NOMO-1 treated with DMSO at 0.1 percent for 48 hours (cell line): ENCODE data around the gene CDC14A.

ENCODE experiments used
- DNase-seq: peaks from one replicate; lab custom pipeline; 2025; ENCODE audit not compliant: unreplicated experiment; lab: John Stamatoyannopoulos, UW

CDC14A gene

DNA sequence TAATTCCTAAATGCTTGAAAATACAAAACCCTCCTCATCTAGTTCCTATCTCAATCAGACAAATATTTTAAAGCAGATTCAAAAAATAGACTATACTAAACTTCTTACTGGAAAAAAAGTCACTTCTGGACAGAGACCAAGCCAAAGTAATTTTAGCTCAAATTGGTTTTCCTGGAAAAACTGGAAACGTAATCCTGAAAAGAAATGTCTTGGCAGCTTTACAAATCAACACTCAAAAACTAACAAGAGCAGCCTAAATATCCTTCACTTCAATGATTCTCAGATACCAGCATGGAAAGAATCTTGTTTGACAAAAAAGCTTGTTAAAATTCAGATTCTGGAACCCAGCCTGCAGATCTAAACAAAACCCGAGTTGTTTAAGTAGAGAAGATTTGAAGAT lies 176.6 kb downstream of the CDC14A start:
- no peak for DNase-seq

DNA sequence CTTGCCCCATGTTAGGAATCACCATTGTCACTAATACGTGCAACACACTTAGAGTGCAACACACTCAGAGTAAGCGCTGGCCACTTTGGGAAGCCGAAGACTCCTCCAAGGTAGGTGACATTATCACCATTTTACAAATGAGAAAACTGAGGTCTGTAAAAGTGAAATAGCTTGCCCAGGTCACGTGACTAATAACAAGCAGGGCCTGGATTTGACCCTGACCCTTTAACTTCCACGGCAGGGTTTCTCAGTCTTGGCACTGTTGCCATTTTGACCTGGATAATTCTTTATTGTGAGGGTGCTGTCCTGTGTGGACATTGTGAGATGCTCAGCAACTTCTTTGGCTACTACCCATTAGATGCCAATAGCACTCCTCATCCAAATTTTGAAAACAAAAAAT lies 177.8 kb downstream of the CDC14A start:
- DNase-seq: no peak

DNA sequence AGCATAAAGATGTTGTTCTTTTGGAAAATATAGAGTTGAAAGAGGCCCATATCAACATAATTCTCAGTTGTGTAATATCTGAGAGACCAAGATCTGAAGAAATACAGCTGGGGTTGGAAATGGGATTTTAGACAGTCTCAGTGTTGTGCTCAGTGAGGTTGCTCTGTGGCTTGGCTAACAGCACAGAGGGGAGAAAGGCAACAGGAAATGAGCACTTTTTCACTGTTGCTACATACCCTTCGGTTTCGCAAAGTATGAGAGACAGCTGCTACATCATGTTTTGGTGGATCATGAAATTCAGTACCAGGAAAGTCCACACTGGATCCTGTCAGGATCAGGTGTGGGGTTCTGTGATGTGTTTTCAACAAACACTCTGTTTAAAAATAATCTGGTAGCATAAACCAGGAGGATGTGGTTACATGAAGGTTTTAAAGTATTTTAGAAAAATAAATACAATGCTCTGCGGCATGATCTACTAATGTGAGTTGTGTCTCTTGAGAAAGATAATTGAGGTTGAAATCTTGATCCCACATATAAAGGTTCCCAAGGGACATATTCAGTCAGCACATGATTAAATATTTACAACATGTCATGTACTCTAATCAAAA lies 178.7 kb downstream of the CDC14A start:
- peak; percentile 94 for DNase-seq

DNA sequence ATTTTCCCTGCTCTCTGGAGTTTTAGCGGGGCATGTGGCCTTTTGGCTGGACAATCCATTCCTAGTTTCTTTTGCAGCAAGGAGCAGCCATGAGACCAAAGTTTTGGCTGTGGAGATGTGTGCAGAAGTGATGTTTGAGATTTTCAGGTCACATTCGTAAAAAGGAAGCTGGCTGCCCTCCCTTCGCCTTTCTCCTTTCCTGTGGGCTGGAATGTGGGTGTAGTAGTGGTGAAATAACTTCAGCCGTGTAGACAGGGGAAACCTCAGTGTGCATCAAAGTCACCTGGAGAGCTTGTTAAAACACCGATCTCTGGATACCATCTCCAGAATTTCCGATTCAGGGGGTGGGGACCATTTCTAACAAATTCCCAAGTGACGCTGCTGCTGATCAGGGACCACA lies 180.3 kb downstream of the CDC14A start:
- no peak for DNase-seq

DNA sequence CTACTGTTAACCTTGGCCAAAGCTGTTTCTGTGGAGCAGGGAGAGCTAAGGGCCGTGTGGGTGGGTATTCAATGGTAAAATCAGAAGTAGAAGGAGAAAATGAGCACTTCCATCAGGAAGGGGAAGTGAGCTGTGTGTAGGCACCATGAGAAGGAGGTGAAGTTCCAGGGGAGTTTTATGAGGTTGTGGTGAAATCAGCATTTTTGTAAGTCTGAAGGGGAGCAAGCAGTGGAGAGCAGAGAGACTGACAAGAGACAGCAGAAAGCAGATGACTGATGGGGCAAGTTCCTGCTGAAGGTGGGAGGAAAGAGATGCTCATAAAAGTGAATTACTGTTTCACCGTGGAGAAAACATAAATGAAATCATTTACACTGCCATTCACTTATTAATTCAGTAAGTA lies 183.0 kb downstream of the CDC14A start:
- peak; percentile 86 for DNase-seq

DNA sequence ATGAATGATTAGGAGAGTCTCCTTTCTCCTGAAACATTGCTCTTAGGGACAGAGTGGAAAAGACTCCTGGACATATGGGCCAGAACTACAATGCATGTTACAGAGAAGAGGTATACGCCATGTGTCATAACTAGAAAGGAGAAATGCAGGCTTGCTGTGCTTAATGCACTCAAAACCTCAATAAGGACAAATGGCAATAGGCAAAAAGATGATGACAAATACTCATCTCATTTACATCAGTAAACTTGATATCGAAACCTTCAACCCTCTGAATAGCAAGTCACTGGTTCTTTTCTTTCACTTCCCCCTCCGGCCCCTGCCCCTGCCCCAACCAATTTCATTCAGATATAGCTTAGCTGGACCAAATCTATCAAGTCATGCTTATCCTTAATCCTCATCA lies 183.7 kb downstream of the CDC14A start:
- DNase-seq: peak; percentile 75

DNA sequence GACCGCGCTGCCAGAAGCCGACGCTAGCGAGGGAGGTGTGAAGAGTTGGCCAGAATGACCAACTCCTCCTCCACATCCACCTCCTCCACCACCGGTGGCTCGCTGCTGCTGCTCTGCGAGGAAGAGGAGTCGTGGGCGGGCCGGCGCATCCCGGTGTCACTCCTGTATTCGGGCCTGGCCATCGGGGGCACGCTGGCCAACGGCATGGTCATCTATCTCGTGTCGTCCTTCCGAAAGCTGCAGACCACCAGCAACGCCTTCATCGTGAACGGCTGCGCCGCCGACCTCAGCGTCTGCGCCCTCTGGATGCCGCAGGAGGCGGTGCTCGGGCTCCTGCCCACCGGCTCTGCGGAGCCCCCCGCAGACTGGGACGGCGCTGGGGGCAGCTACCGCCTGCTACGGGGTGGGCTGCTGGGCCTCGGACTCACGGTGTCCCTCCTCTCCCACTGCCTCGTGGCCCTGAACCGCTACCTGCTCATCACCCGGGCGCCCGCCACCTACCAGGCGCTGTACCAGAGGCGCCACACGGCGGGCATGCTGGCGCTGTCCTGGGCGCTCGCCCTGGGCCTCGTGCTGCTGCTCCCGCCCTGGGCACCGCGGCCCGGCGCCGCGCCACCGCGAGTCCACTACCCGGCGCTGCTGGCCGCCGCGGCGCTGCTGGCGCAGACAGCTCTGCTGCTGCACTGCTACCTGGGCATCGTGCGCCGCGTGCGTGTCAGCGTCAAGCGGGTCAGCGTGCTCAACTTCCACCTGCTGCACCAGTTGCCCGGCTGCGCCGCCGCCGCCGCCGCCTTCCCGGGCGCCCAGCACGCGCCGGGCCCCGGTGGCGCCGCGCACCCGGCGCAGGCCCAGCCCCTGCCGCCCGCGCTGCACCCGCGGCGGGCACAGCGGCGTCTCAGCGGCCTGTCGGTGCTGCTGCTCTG lies 186.9 kb downstream of the CDC14A start:
- peak; percentile 23 for DNase-seq

DNA sequence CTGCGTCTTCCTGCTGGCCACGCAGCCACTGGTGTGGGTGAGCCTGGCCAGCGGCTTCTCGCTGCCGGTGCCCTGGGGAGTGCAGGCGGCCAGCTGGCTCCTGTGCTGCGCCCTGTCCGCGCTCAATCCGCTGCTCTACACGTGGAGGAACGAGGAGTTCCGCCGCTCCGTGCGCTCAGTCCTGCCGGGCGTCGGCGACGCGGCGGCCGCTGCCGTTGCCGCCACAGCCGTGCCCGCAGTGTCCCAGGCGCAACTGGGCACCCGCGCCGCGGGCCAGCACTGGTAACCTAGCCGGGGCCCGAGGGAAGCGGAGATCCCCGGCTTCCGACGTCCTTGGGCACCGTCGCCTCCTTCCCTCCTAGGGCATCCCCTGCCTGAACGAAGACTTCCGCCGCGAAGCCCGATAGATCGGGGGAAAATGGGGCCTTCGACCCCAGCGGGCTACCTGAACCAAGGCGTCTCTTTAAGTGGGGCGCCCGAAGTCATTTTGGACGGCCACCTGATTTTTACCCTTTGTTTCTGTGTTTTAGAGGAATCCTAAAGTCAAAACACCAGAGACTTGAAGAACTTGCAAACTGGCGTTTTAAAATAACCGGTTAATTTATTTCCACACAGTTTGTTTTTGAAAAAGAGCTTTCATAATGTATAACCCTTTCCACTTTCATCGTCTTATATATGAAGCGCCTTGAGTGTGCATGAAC lies 187.7 kb downstream of the CDC14A start:
- DNase-seq: peak; percentile 28

DNA sequence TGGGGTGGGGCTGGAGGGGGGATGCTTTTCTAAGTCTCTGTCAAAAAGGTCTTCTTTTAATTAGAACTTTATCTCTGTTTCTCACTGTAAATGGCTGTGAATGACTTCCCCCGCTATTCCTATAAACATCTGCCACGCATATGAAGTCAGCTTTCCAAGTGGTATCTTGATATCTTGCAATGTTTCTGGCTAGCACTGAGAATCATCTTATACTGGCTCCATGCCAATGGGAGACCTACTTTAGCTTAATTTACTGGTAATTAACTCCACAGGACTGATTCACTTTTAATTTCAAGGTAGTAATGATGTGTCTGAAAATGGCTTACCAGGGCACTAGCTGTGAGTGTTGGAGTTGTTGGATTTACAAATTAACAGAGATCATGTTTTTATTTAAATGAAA lies 190.0 kb downstream of the CDC14A start:
- no peak for DNase-seq

DNA sequence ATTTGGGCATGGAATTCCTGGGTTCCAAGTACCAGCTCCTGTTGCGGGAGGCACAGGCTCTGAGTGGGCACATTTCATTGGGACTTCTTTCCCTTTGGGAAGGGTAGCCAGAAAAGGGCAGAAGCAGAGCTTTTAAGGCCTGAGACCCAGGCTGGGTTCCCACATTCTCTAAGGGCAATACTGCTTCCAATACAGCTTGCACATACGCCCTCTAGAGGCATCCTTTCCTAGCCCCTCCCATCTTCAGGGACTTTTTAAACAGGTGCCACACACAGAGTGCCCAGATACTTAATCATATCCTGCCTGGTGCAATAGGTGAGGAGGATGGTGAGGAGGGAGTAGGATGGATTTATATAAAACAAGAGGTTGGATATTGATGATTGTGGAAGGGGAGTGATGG lies 191.3 kb downstream of the CDC14A start:
- DNase-seq: peak; percentile 51

DNA sequence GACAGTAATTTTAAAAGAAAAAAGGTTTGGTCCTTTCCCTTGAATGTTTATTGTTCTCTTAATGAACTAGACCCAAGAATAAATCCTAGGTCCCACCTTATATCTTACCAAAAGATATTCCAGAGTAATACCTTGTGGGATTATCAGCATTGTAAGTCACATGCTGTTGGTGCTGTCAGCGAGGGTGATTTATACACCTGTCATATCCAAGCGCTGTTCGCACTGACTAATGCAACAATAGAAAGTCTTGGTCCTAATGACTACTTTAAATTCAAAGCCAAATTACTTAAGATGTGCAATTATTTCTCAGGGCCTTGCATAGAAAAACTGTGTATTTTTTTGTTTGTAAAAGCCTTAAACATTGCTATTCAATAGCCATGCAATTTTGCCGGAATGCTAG lies 192.5 kb downstream of the CDC14A start:
- no peak for DNase-seq

DNA sequence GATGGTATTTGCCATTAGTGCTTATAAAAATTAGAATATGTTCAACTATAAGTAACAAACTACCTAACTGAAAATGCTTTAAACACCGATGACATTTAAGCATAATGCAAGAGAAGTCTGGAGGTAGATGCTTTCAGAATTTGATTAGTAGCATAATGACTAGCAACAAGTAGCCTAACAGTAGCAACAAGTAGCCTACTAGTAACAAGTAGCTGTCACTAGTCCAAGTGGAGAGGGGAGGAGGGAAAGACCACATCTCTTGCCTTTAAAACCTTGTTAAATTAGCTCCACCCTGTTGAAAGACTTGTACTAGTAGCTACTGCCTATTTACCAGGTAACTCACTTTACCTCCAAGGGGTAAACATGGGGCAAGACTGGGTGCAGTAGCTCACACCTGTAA lies 193.5 kb downstream of the CDC14A start:
- no peak for DNase-seq

DNA sequence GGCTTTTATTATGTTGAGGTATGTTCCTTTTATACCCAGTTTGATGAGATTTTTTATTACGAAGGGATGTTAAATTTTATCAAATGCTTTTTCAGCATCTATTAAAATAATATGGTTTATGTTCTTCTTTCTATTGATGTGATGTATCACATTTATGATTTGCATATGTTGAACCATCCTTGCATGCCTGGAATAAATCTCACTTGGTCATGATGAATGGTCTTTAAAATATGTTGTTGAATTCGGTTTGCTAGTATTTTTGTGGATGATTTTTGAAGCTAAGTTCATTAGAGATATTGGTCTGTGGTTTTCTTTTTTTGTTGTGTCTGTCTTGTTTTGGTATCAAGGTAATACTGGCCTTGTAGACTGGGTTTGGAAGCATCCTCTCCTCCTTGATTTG lies 199.7 kb downstream of the CDC14A start:
- DNase-seq: no peak

DNA sequence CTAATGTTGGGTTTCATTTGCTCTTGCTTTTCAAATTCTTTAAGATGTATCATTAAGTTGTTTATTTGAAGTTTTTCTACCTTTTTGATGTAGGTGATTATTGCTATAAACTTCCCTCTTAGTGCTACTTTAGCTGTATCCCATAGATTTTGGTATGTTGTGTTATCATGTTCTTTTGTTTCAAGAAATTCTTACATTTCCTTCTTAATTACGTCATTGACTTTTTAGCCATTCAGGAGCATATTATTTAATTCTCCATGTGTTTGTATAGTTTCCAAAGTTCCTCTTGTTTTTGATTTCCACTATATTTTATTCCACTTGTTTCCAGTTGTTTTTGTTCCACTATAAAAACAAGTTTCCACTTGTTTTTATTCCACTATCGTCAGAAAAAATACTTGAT lies 200.6 kb downstream of the CDC14A start:
- DNase-seq: no peak

DNA sequence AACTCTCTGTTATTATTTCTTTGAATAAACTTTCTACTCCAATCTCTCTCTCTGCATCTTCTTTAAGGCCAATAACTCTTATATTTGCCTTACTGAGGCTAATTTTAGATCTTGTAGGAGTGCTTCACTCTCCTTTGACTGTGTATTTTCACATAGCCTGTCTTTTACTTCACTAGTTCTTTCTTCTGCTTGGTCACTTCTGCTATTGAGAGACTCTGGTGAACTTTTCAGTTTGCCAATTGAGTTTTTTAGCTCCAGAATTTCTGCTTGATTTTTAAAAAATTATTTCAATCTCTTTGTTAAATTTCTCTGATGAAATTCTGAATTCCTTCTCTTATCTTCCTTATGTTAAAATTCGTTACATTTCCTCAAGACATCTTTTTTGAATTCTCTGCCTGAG lies 203.9 kb downstream of the CDC14A start:
- no peak for DNase-seq

DNA sequence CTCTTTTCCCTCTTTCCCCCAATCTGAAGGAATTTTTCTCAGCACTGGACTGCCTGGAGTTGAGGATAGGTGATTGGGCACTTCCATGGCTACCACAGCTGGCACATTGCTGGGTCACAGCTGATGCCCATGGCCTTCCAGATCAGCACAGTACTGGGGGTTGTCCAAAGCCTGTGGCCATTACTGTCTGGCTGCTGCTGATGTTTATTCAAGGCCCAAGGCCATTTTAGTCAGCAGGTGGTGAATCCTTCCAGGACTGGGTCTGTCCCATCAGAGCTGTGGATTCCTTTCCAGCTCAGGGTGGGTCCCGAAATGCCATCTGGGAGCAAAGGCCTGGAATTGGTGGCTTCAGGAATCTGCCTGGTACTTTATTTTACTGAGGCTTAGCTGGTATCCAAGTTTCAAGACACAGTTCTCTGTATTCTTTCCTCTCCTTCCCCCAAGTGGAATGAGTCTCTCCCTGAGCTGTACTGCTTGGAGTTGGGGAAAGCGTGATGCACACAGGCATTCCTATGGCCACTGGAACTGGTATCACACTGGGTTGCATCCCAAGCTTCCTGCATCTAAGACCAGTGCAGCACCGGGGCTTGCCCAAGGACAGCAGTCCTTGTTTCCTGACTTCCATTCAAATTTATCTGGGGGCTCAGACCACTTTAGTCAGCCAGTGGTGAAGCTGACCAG lies 204.8 kb downstream of the CDC14A start:
- no peak for DNase-seq

DNA sequence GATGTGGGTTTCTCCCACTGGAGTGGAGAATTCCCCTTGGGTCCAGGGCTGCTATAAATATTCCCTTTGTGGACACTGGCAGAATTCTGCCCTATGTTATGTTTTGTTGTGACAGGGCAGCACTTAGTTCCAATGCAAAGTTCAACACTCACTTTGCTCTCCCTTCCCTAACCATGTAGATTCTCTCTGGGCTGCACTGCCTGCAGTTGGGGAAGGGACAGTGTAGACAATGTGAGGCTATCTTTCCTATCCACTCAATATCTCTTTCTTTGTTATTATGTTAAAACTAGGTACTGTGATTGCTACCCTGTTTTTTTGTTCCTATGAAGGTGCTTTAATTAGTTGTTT lies 205.3 kb downstream of the CDC14A start:
- DNase-seq: no peak

DNA sequence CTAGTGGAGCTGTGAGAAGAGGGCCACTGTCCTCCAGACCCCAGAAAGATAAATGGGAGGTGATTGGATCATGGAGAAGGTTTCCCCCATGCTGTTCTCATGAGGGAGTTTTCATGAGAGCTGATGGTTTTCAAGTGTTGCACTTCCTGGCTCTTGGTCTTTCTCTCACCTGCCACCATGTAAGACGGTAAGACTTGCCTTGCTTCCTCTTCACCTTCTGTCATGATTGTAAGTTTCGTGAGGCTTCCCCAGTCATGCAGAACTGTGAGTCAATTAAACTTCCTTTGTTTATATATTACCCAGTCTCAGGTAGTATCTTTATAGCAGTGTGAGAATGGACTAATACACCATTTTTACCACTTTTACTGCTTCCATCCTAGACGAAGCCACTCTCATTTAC lies 213.2 kb downstream of the CDC14A start:
- DNase-seq: no peak

DNA sequence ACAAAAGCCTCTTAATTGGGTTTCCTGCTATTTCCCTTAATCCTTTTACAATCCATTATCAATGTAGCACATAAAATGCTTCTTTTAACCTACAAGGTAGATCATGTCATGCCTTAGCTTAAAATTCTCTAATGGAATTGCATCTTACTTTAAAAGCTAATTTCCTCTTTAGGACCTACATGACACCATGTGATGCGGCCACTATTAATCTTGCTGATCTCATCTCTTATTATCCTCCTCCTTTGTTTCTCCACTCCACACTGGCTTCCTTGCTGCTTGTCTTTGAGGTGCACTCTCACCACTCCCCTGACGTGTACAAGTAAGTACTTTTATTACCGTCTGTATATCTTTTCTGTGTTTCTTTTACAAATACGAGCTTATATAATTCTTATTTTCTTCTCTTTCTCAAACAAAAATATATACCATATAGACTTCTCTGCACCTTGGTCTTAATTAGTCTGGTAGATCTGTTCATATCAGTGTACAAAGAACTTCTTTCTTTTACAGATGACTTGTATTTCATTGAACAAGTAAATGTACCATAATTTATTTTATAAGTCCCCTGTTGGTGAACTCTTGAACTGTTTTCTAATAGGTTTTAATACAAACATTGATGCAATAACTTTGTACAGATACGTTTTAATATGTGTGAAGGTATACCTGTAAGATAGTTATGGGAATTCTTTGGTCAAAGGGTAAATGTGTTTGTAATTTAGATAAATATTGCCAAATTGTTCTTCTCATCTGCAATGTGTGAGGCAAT lies 213.8 kb downstream of the CDC14A start:
- DNase-seq: no peak

DNA sequence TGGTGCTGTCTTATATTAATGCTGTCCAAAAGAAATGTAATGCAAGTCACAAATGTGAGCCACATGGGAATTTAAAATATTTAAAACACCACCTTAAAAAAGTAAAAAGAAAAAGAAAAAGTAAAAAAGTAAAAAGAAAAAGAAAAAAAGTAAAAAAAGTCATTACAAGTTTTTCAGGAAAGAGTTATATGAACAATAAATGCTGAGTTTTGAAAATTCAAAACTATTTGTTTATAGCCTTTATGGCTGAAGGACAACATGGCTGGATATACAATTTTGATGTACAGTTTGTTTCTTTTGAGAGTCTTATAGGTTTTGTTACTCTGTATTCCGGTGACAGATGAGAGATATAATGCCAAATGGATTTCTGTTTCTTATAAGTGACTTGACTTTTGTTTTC lies 214.8 kb downstream of the CDC14A start:
- DNase-seq: no peak
